ENCODE data around the gene CD19.

GRCh38 chr16:28884045-28884444 lies 47.7 kb upstream of the CD19 start:
- TF ChIP-seq CTCF (IDR thresholded peaks at IDR 0.05; ENCODE audit: poor library complexity, severe bottlenecking) = no peak
- no peak for TF ChIP-seq EP300 (conservative IDR thresholded peaks at IDR 0.05; ENCODE audit: poor library complexity, severe bottlenecking)
- no peak for TF ChIP-seq TAF1 (IDR thresholded peaks at IDR 0.05; ENCODE audit: low read depth)
- TF ChIP-seq POLR2AphosphoS5 (IDR thresholded peaks at IDR 0.05) = no peak
- TF ChIP-seq EZH2 (IDR thresholded peaks at IDR 0.05; ENCODE audit: borderline replicate concordance, insufficient read depth, low read length, poor library complexity, severe bottlenecking) = no peak
- no peak for TF ChIP-seq MXI1 (conservative IDR thresholded peaks at IDR 0.05; ENCODE audit: poor library complexity, severe bottlenecking)
- no peak for TF ChIP-seq SMC3 (conservative IDR thresholded peaks at IDR 0.05; ENCODE audit: poor library complexity)
- no peak for TF ChIP-seq RAD21 (conservative IDR thresholded peaks at IDR 0.05)
- no peak for TF ChIP-seq REST (IDR thresholded peaks at IDR 0.05; ENCODE audit: borderline replicate concordance)

Measured in neural cell (in vitro differentiated cells).